Pancreas (tissue), 10 donors: Measurements from ENCODE around the gene CABP7. TPM values are rescaled to one million over a fixed set of nuclear protein-coding genes. Genes with fewer than 3 reads are reported as not detected.

Experiments
- ATAC-seq, 4 donors: fragments of 200-7000 bp; cut with Tn5 transposase; one replicate each; pipeline versions ENCODE4 v1.8.0 to v1.9.1; 2020; ENCODE audit warnings: mild to moderate bottlenecking in 4 of 4, moderate library complexity in 4 of 4
- DNase-seq, 6 donors: peaks; one replicate each; pipeline ENCODE4 v3.0.0-alpha.2; 2020
- FAIRE-seq: peaks from 2 replicates; lab custom pipeline; 2012; peaks lifted over from hg19 to GRCh38; lab: Jason Lieb, UNC
- H3K27ac ChIP-seq, 4 donors: fragments of 200-600 bp; sonication (generic); 1 replicate in 3 of 4; 2 replicates in 1 of 4; pipeline versions ENCODE4 v1.5.0 to v1.8.0; 2020
- H3K27me3 ChIP-seq, 4 donors: fragments of 200-600 bp; one replicate each; pipeline ENCODE4 v1.8.0; 2021
- H3K36me3 ChIP-seq, 3 donors: fragments of 200-600 bp; sonication (generic) in 1 of 3; one replicate each; pipeline versions ENCODE4 v1.5.0 to v1.8.0; 2020 to 2021
- H3K4me1 ChIP-seq, 3 donors: fragments of 200-600 bp; one replicate each; pipeline ENCODE4 v1.8.0; 2021
- H3K4me3 ChIP-seq, 4 donors: fragments of 200-600 bp; sonication (generic) in 2 of 4; one replicate each; pipeline versions ENCODE4 v1.5.0 to v1.8.0; 2020 to 2021
- H3K9me3 ChIP-seq, 4 donors: fragments of 200-600 bp; one replicate each; pipeline ENCODE4 v1.8.0; 2021
- WGBS, 2 donors: extraction: QIAGEN DNeasy Blood & Tissue Kit; methylation state at CpG; one replicate each; pipeline ENCODE4 v1.1.7; 2013; 5-methylcytosine and 5-hydroxymethylcytosine counted together
- intact Hi-C, 3 donors: fragments of 100-400 bp; cut with DNase I; formaldehyde crosslinking; loops; one replicate each; pipeline versions ENCODE4 v1.11.1 to v1.14.2; 2022
- polyA plus RNA-seq, 2 donors: library from polyadenylated mRNA; stranded (reverse); fragments of 200-250 nt; gene quantifications; one replicate each; pipeline ENCODE4 v1.2.3, GENCODE V29; 2013
- total RNA-seq, 6 donors: library from RNA; stranded (reverse); fragmentation: NEBNext Ultra II Directional in 4 of 6; extraction: Animal tissue kit (Norgen Biotek cat#: 25700) in 4 of 6; gene quantifications; one replicate each; pipeline versions ENCODE4 v1.2.1 to v1.2.4, GENCODE V29; 2021 to 2023
- TF ChIP-seq, protein P1 (sequence below), 4 donors: fragments of 200-600 bp; sonication (generic) in 3 of 4; IDR thresholded peaks; one replicate each; pipeline versions ENCODE4 v1.5.0 to v1.8.0; 2021; ENCODE audit warnings: antibody characterized with exemption in 4 of 4
- donor health status: healthy with polysubstance abuse.
- donor health status: DM: no; HTN: no; CAD: no; lungs with moderate emphysema.
- donor health status: DM: no; HTN: no; CAD: no.
- donor health status: control.
- donor health status: control.
- donor health status: Bipolar disorder and iron deficiency.
- donor health status: DM: yes; HTN: yes; CAD: no.
- donor health status: DM: no; HTN: no; CAD: no.
- donor health status: DM: no; HTN: no; CAD: no.
- donor health status: DM: yes; HTN: yes; CAD: no.

Gene CABP7
- total and polyA plus RNA-seq, 8 donors: 0.56 to 17.9 (median 2.2) TPM

DNA sequence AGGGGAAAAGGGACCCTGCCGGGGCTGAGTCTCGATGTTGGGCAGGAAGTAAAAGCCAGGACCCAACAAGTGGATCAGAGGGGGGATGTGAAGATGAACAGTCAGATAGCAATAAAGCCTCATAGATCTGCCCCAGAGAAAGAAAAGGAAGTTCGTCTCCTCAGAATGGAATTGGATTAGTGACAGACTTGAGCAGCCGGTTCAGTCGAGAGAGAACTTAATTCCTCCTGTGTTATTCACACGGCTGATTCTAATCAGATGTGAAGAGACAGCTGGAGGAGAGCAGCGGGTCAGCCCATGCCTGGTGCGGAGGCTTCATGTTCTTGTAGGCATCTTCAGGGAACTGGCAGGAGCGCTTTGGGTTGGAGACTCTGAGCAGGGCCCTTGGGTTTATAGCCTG is 29.3 kb upstream of the CABP7 start:
- ATAC-seq: no peak
- Histone ChIP-seq H3K27ac (no peak overlapping the region), H3K4me3 (no peak overlapping the region), H3K9me3 (no peaks in the 10 kb centered on the region), H3K36me3 (no peaks in the 10 kb centered on the region), H3K4me1 (no peaks in the 10 kb centered on the region), H3K27me3 (no peaks in the 10 kb centered on the region)
- WGBS, 2 donors: 68% methylated on average over 9 of the region's 9 CpGs
- TF ChIP-seq, protein P1, sequence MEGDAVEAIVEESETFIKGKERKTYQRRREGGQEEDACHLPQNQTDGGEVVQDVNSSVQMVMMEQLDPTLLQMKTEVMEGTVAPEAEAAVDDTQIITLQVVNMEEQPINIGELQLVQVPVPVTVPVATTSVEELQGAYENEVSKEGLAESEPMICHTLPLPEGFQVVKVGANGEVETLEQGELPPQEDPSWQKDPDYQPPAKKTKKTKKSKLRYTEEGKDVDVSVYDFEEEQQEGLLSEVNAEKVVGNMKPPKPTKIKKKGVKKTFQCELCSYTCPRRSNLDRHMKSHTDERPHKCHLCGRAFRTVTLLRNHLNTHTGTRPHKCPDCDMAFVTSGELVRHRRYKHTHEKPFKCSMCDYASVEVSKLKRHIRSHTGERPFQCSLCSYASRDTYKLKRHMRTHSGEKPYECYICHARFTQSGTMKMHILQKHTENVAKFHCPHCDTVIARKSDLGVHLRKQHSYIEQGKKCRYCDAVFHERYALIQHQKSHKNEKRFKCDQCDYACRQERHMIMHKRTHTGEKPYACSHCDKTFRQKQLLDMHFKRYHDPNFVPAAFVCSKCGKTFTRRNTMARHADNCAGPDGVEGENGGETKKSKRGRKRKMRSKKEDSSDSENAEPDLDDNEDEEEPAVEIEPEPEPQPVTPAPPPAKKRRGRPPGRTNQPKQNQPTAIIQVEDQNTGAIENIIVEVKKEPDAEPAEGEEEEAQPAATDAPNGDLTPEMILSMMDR (IDR thresholded peaks at IDR 0.05): no peak
- FAIRE-seq: no peak
- DNase-seq: no peak
- intact Hi-C loops: loop anchor here in 1 of 3 donors (10.0 kb wide), 1 partner anchor 314 kb away; no protein-coding TSS in a partner anchor

DNA sequence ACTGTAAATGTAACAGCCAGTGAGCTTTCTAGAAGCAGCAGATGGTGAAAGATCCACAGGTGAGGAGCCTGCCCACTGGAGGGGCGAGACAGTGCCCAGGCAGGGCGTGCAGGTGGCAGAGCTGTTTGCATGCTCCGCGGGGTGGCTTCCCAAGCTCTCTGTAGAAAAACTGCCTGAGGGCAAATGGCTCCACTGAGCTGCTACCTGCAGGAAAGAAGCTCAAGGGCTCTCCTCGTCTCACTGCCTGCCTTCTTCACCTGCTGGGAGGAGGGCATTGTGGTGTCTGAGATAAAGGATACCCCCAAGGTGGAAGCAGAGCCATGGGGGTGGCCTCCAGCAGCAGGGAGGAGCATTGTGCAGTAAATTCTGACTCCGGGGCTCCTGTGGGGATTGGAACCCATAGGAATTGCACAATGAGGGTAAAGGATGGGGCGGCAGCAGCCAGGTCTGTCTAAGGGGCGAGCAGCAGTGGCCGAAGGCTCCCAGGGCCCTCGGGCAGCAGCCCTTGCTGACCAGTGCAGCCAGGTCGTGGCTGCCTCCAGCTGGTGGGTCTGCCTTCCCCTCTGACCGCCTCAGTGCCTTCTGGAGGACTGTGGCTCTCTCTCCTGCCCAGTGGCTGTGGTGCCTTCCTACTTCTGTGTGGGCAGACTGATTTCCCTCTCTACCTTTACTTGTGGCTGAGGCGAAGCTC is 28.0 kb upstream of the CABP7 start:
- Histone ChIP-seq H3K9me3 (no peaks in the 10 kb centered on the region), H3K27me3 (no peaks in the 10 kb centered on the region), H3K4me1 (no peaks in the 10 kb centered on the region), H3K36me3 (no peaks in the 10 kb centered on the region), H3K27ac (no peak overlapping the region), H3K4me3 (no peak overlapping the region)
- TF ChIP-seq, protein P1 (IDR thresholded peaks at IDR 0.05): no peak
- no peak for DNase-seq
- whole genome bisulfite sequencing, 2 donors: 89 to 95% methylated on average over 13 of the region's 13 CpGs
- FAIRE-seq: no peak
- intact Hi-C loops: loop anchor here in 1 of 3 donors (10.0 kb wide), 1 partner anchor 313 kb away; no protein-coding TSS in a partner anchor
- ATAC-seq: no peak

DNA sequence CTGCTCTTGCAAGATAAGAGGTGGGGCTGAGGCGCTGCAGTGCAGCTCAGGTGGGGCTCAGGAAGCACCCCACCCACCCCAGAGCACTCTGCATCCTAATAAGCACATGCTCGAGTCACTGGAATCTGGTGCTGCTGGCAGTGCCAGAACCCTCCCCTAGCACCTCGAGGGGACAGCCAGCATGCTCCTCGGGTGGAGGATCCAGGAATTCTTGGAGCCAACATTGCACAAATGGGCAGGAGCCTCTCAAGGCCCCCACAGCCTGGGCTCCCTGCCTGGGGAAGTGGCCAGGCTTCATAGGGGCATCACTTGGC is 27.5 kb upstream of the CABP7 start:
- Histone ChIP-seq H3K9me3 (no peaks in the 10 kb centered on the region), H3K4me3 (no peak overlapping the region), H3K36me3 (no peaks in the 10 kb centered on the region), H3K27ac (no peak overlapping the region), H3K4me1 (no peaks in the 10 kb centered on the region), H3K27me3 (no peaks in the 10 kb centered on the region)
- ATAC-seq: no peak
- 43 to 58% methylated on average over 4 of the region's 4 CpGs for WGBS, 2 donors
- intact Hi-C loops: loop anchor here in 1 of 3 donors (10.0 kb wide), 1 partner anchor 313 kb away; no protein-coding TSS in a partner anchor
- DNase-seq: peak in 1 of 6 donors; percentile 35
- TF ChIP-seq, protein P1 (IDR thresholded peaks at IDR 0.05): no peak
- no peak for FAIRE-seq

DNA sequence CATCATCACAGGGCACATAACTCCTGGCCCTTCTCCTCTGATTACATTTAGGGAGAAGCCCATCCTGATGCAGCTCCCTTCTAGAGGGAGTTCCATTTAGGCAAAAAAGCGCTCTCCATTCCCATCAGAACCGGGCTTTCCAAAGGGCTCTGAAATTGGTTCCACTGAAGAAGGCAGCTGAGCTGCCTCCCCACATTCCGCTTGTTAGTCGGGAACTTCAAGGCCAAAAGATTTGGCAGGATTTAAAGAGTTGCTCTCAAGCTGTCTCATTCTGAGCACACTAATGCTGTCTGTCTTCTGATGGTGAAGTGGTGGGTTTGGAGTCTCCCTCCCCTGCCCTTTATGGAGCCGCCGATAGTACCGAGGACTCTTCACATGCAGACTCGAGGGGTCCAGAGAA is 26.6 kb upstream of the CABP7 start:
- intact Hi-C loops: loop anchor here in 1 of 3 donors (10.0 kb wide), 1 partner anchor 312 kb away; no protein-coding TSS in a partner anchor
- no peak for DNase-seq
- Histone ChIP-seq H3K27me3 (no peaks in the 10 kb centered on the region), H3K4me1 (no peaks in the 10 kb centered on the region), H3K27ac (no peak overlapping the region), H3K4me3 (no peak overlapping the region), H3K9me3 (no peaks in the 10 kb centered on the region), H3K36me3 (no peaks in the 10 kb centered on the region)
- 68 to 72% methylated on average over 8 of the region's 8 CpGs for WGBS, 2 donors
- TF ChIP-seq, protein P1 (IDR thresholded peaks at IDR 0.05): no peak
- FAIRE-seq: no peak
- ATAC-seq: no peak

DNA sequence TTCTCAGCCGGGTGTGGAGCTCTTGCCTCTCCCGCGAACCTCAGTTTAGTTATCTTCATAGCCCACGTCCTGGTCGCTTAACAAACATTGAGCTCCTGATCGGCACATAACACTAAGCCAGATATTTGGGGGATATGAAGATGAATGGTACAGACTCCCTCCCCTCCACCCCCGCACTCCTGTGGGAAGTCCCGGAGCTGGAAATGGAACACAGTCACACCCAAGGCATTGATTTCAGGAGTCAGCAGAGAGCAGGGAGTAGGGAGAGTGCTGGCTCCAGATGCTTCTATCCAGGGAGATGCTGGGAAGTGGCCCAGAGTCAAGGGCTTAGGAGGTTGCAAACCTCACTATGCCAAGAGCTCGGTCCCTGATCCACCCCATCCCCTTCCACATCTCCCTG is 26.1 kb upstream of the CABP7 start:
- no peak for DNase-seq
- 75 to 85% methylated on average over 9 of the region's 9 CpGs for WGBS, 2 donors

More for the DNA sequence above, 26.1 kb upstream of the CABP7 start:
- no peaks in the 10 kb centered on the region for H3K27me3 ChIP-seq
- no peak overlapping the region for H3K27ac ChIP-seq
- TF ChIP-seq, protein P1 (IDR thresholded peaks at IDR 0.05): no peak
- H3K9me3 ChIP-seq: no peaks in the 10 kb centered on the region
- H3K4me1 ChIP-seq: no peaks in the 10 kb centered on the region
- H3K4me3 ChIP-seq: no peak overlapping the region
- FAIRE-seq (no peak), ATAC-seq (no peak)
- intact Hi-C loops: loop anchor here in 1 of 3 donors (10.0 kb wide), 1 partner anchor 311 kb away; no protein-coding TSS in a partner anchor
- H3K36me3 ChIP-seq: no peaks in the 10 kb centered on the region
